Measurements from ENCODE around the gene RASD2. TPM values are rescaled to one million over a fixed set of nuclear protein-coding genes. Genes with fewer than 3 reads are reported as not detected.

RASD2 gene
- total and polyA plus RNA-seq, 10 of the 15 experiments (the other 5 are each of a cell fraction or from before 2014, with no cell fraction given), result 0.03 TPM; not detected in 9

DNA sequence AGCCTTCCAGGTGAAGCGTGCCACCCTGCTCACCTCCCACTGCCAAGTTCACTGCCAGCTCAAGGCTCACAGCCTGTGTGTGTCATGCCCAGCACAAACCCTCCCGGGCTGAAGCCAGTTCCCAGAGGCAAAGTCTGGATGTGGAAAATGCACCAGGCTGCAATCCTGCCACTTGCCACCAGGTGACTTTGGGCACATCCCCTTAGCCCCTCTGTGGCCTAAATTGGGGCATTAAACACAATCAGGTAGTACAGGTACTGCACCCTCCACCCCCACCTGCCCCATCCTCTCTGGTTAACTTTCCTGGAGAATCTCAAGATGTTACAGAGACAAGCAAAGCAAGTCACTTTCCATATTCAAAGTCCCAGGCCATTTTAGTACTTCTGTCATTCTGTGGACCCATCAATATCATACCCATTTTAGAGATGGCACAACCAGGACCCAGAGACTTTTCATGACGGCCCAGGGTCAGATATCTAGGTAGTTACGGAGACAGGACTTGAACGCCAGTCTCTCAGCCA is 1.8 kb upstream of the RASD2 start:
- in situ Hi-C loops (cut with MboI), result no loop called here

More for the DNA sequence above, 1.8 kb upstream of the RASD2 start:
- peaks cover 7 to 17% of the 10 kb centered on the region in 2 experiments for H3K27me3 ChIP-seq (replicated peaks in 1 of 2; ENCODE audit: control insufficient read depth in 2 of 2, insufficient read depth in 2 of 2, low read length in 1 of 2)
- no peak overlapping the region for H3K4me2 ChIP-seq (ENCODE audit: control insufficient read depth, insufficient read depth)
- no peak overlapping the region for H3K9ac ChIP-seq (ENCODE audit: control insufficient read depth, insufficient read depth, low read length)
- no peaks in the 10 kb centered on the region for H4K20me1 ChIP-seq (ENCODE audit: control insufficient read depth, insufficient read depth)
- TF ChIP-seq SMAD1 (IDR thresholded peaks at IDR 0.05; ENCODE audit: low read depth, partially characterized antibody) (no peak), WRNIP1 (IDR thresholded peaks at IDR 0.05; ENCODE audit: borderline replicate concordance, low read depth, low read length) (no peak)
- TF ChIP-seq, protein P1, sequence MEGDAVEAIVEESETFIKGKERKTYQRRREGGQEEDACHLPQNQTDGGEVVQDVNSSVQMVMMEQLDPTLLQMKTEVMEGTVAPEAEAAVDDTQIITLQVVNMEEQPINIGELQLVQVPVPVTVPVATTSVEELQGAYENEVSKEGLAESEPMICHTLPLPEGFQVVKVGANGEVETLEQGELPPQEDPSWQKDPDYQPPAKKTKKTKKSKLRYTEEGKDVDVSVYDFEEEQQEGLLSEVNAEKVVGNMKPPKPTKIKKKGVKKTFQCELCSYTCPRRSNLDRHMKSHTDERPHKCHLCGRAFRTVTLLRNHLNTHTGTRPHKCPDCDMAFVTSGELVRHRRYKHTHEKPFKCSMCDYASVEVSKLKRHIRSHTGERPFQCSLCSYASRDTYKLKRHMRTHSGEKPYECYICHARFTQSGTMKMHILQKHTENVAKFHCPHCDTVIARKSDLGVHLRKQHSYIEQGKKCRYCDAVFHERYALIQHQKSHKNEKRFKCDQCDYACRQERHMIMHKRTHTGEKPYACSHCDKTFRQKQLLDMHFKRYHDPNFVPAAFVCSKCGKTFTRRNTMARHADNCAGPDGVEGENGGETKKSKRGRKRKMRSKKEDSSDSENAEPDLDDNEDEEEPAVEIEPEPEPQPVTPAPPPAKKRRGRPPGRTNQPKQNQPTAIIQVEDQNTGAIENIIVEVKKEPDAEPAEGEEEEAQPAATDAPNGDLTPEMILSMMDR (IDR thresholded peaks at IDR 0.05 in 2 of 3, conservative IDR thresholded peaks at IDR 0.05 in 1 of 3; ENCODE audit: control insufficient read depth in 2 of 3, extremely low read depth in 1 of 3, insufficient read depth in 1 of 3, low read depth in 3 of 3, low read length in 3 of 3), result peak; percentile 20 to 66 (median 60); a peak in 5 of 6 replicates
- TF ChIP-seq, protein P2, sequence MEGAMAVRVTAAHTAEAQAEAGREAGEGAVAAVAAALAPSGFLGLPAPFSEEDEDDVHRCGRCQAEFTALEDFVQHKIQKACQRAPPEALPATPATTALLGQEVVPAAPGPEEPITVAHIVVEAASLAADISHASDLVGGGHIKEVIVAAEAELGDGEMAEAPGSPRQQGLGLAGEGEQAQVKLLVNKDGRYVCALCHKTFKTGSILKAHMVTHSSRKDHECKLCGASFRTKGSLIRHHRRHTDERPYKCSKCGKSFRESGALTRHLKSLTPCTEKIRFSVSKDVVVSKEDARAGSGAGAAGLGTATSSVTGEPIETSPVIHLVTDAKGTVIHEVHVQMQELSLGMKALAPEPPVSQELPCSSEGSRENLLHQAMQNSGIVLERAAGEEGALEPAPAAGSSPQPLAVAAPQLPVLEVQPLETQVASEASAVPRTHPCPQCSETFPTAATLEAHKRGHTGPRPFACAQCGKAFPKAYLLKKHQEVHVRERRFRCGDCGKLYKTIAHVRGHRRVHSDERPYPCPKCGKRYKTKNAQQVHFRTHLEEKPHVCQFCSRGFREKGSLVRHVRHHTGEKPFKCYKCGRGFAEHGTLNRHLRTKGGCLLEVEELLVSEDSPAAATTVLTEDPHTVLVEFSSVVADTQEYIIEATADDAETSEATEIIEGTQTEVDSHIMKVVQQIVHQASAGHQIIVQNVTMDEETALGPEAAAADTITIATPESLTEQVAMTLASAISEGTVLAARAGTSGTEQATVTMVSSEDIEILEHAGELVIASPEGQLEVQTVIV (IDR thresholded peaks at IDR 0.05; ENCODE audit: borderline replicate concordance, partially characterized antibody), result no peak
- WGBS (ENCODE audit: insufficient coverage, insufficient replicate concordance, low lambda C conversion rate, missing lambda C conversion rate), result 57% methylated on average over 5 of the region's 5 CpGs
- ChIA-PET SMC1A (ENCODE audit: uncharacterized antibody, unreplicated experiment) (no interaction called here), RAD21 (ENCODE audit: unreplicated experiment) (no interaction called here), POLR2A (interaction anchor here (0.7 kb wide), 1 partner anchor 18 kb away, joined by 3 read pairs; no protein-coding TSS in a partner anchor), CTCF (no interaction called here)
- H3K4me1 ChIP-seq (ENCODE audit: control insufficient read depth, insufficient read depth, low read length), result peaks cover 6% of the 10 kb centered on the region
- no peak overlapping the region for H2AFZ ChIP-seq (ENCODE audit: control insufficient read depth, low read depth, low read length)
- no TSS peak for BruUV-seq (replicated peaks)
- H3K9me3 ChIP-seq (replicated peaks; ENCODE audit: control insufficient read depth, insufficient read depth, low read length), result no peaks in the 10 kb centered on the region
- intact Hi-C loops (cut with micrococcal nuclease; ENCODE audit: unreplicated experiment), result no loop called here
- FAIRE-seq (no peak), ATAC-seq (peak; percentile 52), DNase-seq (ENCODE audit: low read depth, low spot score) (no peak)
- H3K4me3 ChIP-seq, result no peak overlapping the region
- H3K36me3 ChIP-seq (ENCODE audit: control insufficient read depth in 2 of 2, insufficient read depth in 2 of 2, low read length in 1 of 2), result no peaks in the 10 kb centered on the region
- H3K27ac ChIP-seq (ENCODE audit: control insufficient read depth, insufficient read depth), result no peak overlapping the region
- no peaks in the 10 kb centered on the region for H3K79me2 ChIP-seq (ENCODE audit: control insufficient read depth, insufficient read depth, low read length)

All from GM12878 (cell line).